Fibroblast of lung (primary cell): ENCODE results near the gene SLC35A4.

ENCODE experiments used
- CTCF ChIP-seq, 2 donors: IDR thresholded peaks in 1 of 2; conservative IDR thresholded peaks in 1 of 2; 1 replicate in 1 of 2; 2 replicates in 1 of 2; pipeline ENCODE4 v1.5.1; 2011 to 2012; ENCODE audit warnings: low read length in 2 of 2, control low read depth in 1 of 2, inconsistent platforms in 1 of 2, low read depth in 1 of 2, mild to moderate bottlenecking in 1 of 2
- EZH2 ChIP-seq: IDR thresholded peaks from 2 replicates; pipeline ENCODE4 v1.5.1; 2012; ENCODE audit warnings: low read length, control low read depth, mild to moderate bottlenecking; ENCODE audit errors: missing control alignments

GRCh38 chr5:140607031-140607430 lies 42.4 kb downstream of the SLC35A4 start:
- TF ChIP-seq CTCF (conservative IDR thresholded peaks at IDR 0.05 in 1 of 2, IDR thresholded peaks at IDR 0.05 in 1 of 2; ENCODE audit: low read depth in 1 of 2, low read length in 2 of 2) (no peak), EZH2 (no peak)
